HCT116 (cell line): ENCODE data around the gene KCNIP4. TPM values are rescaled to one million over a fixed set of nuclear protein-coding genes. Genes with fewer than 3 reads are reported as not detected.

ENCODE experiments used
- ATAC-seq: fragments of 200-7000 bp; cut with Tn5 transposase; 2 replicates; pipeline ENCODE4 v1.9.1; 2020; ENCODE audit warnings: mild to moderate bottlenecking, moderate library complexity
- BruUV-seq: library from RNA; stranded (reverse); fragments of 400-500 nt; replicated peaks from 2 replicates; lab custom pipeline; 2021; lab: Mats Ljungman, UMichigan
- CTCF ChIA-PET: fragments of 300-600 bp; sonication (Branson Sonifier 250); formaldehyde crosslinking; loops from one replicate; lab custom pipeline; 2021; ENCODE audit warnings: antibody characterized with exemption; lab: Charles Lee
- POLR2A ChIA-PET: fragments of 300-600, 350-600 bp; sonication (Branson Sonifier 250); formaldehyde crosslinking; loops from one replicate; lab custom pipeline; 2021; ENCODE audit warnings: antibody characterized with exemption; lab: Charles Lee
- RAD21 ChIA-PET, 2 experiments: fragments of 300-600 bp; sonication (Branson Sonifier 250); formaldehyde crosslinking; loops; one replicate each; lab custom pipeline; 2023; ENCODE audit warnings: low total read pairs in 2 of 2; ENCODE audit not compliant: uncharacterized antibody in 2 of 2, unreplicated experiment in 2 of 2, low non-redundant PET in 1 of 2; lab: Charles Lee
- DNase-seq: peaks from one replicate; pipeline ENCODE4 v3.0.0-alpha.2; 2010; ENCODE audit warnings: low read depth, low spot score
- H2AFZ ChIP-seq: fragments of 200-600 bp; shearing (Covaris generic), sonication (generic); 2 replicates; pipeline ENCODE4 v1.6.1; 2017; ENCODE audit warnings: low read depth, mixed run types, mixed read lengths, antibody characterized with exemption, low read length; ENCODE audit not compliant: poor library complexity, severe bottlenecking
- H3K27ac ChIP-seq: 2 replicates; pipeline ENCODE4 v1.5.1; 2012; ENCODE audit warnings: low read depth, low read length
- H3K27me3 ChIP-seq: fragments of 200-600 bp; sonication (generic); 2 replicates; pipeline ENCODE4 v1.6.1; 2016; ENCODE audit warnings: mixed run types, low read length, mixed read lengths; ENCODE audit not compliant: insufficient read depth
- H3K36me3 ChIP-seq, 2 experiments: fragments of 200-500 bp in 1 of 2; fragments of 200-600 bp in 1 of 2; sonication (Bioruptor generic) in 1 of 2; sonication (generic) in 1 of 2; 2 replicates each; pipeline versions ENCODE4 v1.5.1 to v1.6.1; 2014 to 2016; ENCODE audit warnings: low read length in 2 of 2, inconsistent platforms in 1 of 2, mixed read lengths in 1 of 2, mixed run types in 1 of 2; ENCODE audit not compliant: insufficient read depth in 2 of 2, control insufficient read depth in 1 of 2
- H3K4me1 ChIP-seq, 2 experiments: fragments of 200-600 bp in 1 of 2; sonication (generic) in 1 of 2; 2 replicates each; pipeline versions ENCODE4 v1.5.1 to v1.6.1; 2012 to 2017; ENCODE audit warnings: low read length in 2 of 2, inconsistent platforms in 1 of 2, mild to moderate bottlenecking in 1 of 2, mixed read lengths in 1 of 2, mixed run types in 1 of 2, moderate library complexity in 1 of 2; ENCODE audit not compliant: insufficient read depth in 2 of 2, control insufficient read depth in 1 of 2
- H3K4me2 ChIP-seq: fragments of 200-600 bp; sonication (generic); 2 replicates; pipeline ENCODE4 v1.6.1; 2017; ENCODE audit warnings: mixed run types, low read length, mixed read lengths
- H3K4me3 ChIP-seq, 2 experiments: fragments of 200-600 bp in 1 of 2; sonication (generic) in 1 of 2; replicated peaks in 1 of 2; 2 replicates each; pipeline ENCODE4 v1.5.1; 2011 to 2016; ENCODE audit warnings: low read length in 2 of 2, control low read depth in 1 of 2, low read depth in 1 of 2, mild to moderate bottlenecking in 1 of 2, mixed read lengths in 1 of 2, mixed run types in 1 of 2
- H3K79me2 ChIP-seq: fragments of 200-600 bp; sonication (generic); 2 replicates; pipeline ENCODE4 v1.6.1; 2017; ENCODE audit warnings: mild to moderate bottlenecking, mixed run types, low read length, moderate library complexity, mixed read lengths; ENCODE audit not compliant: insufficient read depth
- H3K9ac ChIP-seq: fragments of 200-600 bp; sonication (generic); 2 replicates; pipeline ENCODE4 v1.6.1; 2016; ENCODE audit warnings: low read length, mixed read lengths
- H3K9me2 ChIP-seq: fragments of 200-600 bp; sonication (generic), shearing (Covaris generic); 2 replicates; pipeline ENCODE4 v1.6.1; 2017; ENCODE audit warnings: mixed run types, mild to moderate bottlenecking, moderate library complexity; ENCODE audit not compliant: insufficient read depth
- H3K9me3 ChIP-seq, 2 experiments: fragments of 200-500 bp in 1 of 2; fragments of 200-600 bp in 1 of 2; sonication (Bioruptor generic) in 1 of 2; sonication (generic) in 1 of 2; 2 replicates each; pipeline ENCODE4 v1.6.1; 2014 to 2017; ENCODE audit warnings: low read length in 2 of 2, mixed read lengths in 2 of 2, inconsistent platforms in 1 of 2, low read depth in 1 of 2, mild to moderate bottlenecking in 1 of 2, mixed run types in 1 of 2, moderate library complexity in 1 of 2; ENCODE audit not compliant: control insufficient read depth in 1 of 2, insufficient read depth in 1 of 2
- H4K20me1 ChIP-seq: fragments of 200-600 bp; sonication (generic), shearing (Covaris generic); 2 replicates; pipeline ENCODE4 v1.6.1; 2017; ENCODE audit warnings: mixed run types, mild to moderate bottlenecking, moderate library complexity; ENCODE audit not compliant: insufficient read depth
- ATF3 ChIP-seq: IDR thresholded peaks from 2 replicates; pipeline ENCODE4 v1.6.1; 2012
- CBX3 ChIP-seq: IDR thresholded peaks from 2 replicates; pipeline ENCODE4 v1.6.1; 2012; ENCODE audit warnings: low read depth
- CEBPB ChIP-seq: IDR thresholded peaks from 2 replicates; pipeline ENCODE4 v1.6.1; 2012; ENCODE audit warnings: low read depth
- CTCF ChIP-seq, 3 experiments: fragments of 200-600 bp in 1 of 3; sonication (generic) in 1 of 3; IDR thresholded peaks in 2 of 3; conservative IDR thresholded peaks in 1 of 3; 2 replicates each; pipeline ENCODE4 v1.5.1; 2012 to 2017; ENCODE audit warnings: low read depth in 2 of 3, low read length in 2 of 3, antibody characterized with exemption in 1 of 3, borderline replicate concordance in 1 of 3, control low read depth in 1 of 3, mild to moderate bottlenecking in 1 of 3, mixed read lengths in 1 of 3, mixed run types in 1 of 3, moderate library complexity in 1 of 3; ENCODE audit not compliant: insufficient read depth in 1 of 3
- EGR1 ChIP-seq: IDR thresholded peaks from 2 replicates; pipeline ENCODE4 v1.6.1; 2012; ENCODE audit warnings: low read depth
- EZH2 ChIP-seq: fragments of 200-600 bp; sonication (generic); IDR thresholded peaks from 2 replicates; pipeline ENCODE4 v1.6.1; 2017; ENCODE audit warnings: antibody characterized with exemption, mixed run types
- FOSL1 ChIP-seq: IDR thresholded peaks from 2 replicates; pipeline ENCODE4 v1.6.1; 2012; ENCODE audit warnings: low read depth
- MAX ChIP-seq: IDR thresholded peaks from 2 replicates; pipeline ENCODE4 v1.6.1; 2012
- POLR2A ChIP-seq: IDR thresholded peaks from 2 replicates; pipeline ENCODE4 v1.7.0; 2011; ENCODE audit warnings: borderline replicate concordance; ENCODE audit not compliant: insufficient read depth, insufficient read length; ENCODE audit errors: extremely low read depth
- POLR2AphosphoS5 ChIP-seq: IDR thresholded peaks from 2 replicates; pipeline ENCODE4 v1.6.1; 2011; ENCODE audit warnings: mild to moderate bottlenecking, low read depth, low read length, moderate library complexity
- RAD21 ChIP-seq: IDR thresholded peaks from 2 replicates; pipeline ENCODE4 v1.6.1; 2012; ENCODE audit warnings: low read depth, mild to moderate bottlenecking
- REST ChIP-seq: IDR thresholded peaks from 2 replicates; pipeline ENCODE4 v1.6.1; 2012; ENCODE audit warnings: low read depth
- SP1 ChIP-seq: IDR thresholded peaks from 2 replicates; pipeline ENCODE4 v1.6.1; 2012; ENCODE audit warnings: low read depth
- SRF ChIP-seq: IDR thresholded peaks from 2 replicates; pipeline ENCODE4 v1.6.1; 2012; ENCODE audit warnings: low read depth
- TCF7L2 ChIP-seq: IDR thresholded peaks from 2 replicates; pipeline ENCODE4 v1.7.0; 2011; ENCODE audit warnings: borderline replicate concordance, inconsistent platforms; ENCODE audit not compliant: insufficient read depth, insufficient read length; ENCODE audit errors: extremely low read depth
- YY1 ChIP-seq: IDR thresholded peaks from 2 replicates; pipeline ENCODE4 v1.6.1; 2011; ENCODE audit warnings: low read length, low read depth, moderate library complexity, mild to moderate bottlenecking; ENCODE audit not compliant: insufficient replicate concordance; ENCODE audit errors: extremely low read depth
- ZBTB33 ChIP-seq: IDR thresholded peaks from 2 replicates; pipeline ENCODE4 v1.6.1; 2011; ENCODE audit warnings: mild to moderate bottlenecking, low read length, moderate library complexity; ENCODE audit not compliant: insufficient replicate concordance; ENCODE audit errors: extremely low read depth
- intact Hi-C: fragments of 100-400 bp; cut with micrococcal nuclease; formaldehyde crosslinking; loops from 2 replicates; pipeline ENCODE4 v1.10.0; 2022
- total RNA-seq: library from RNA; stranded (reverse); gene quantifications from one replicate; pipeline ENCODE4 v1.2.1, GENCODE V29; 2021; ENCODE audit not compliant: unreplicated experiment

The KCNIP4 gene
- total RNA-seq, 1 experiment from 2014 or later: not detected

GRCh38 chr4:21744046-21744445 lies 204.5 kb downstream of the KCNIP4 start:
- no peaks in the 10 kb centered on the region for H3K4me1 ChIP-seq
- intact Hi-C loops: no loop called here
- CTCF ChIA-PET: no interaction called here

More at GRCh38 chr4:21744046-21744445, 204.5 kb downstream of the KCNIP4 start:
- no peak overlapping the region for H3K27ac ChIP-seq
- H3K27me3 ChIP-seq: no peaks in the 10 kb centered on the region
- H4K20me1 ChIP-seq: no peaks in the 10 kb centered on the region; the same call in 1 of the 2 replicates
- POLR2A ChIA-PET: no interaction called here
- RAD21 ChIA-PET: no interaction called here
- no peaks in the 10 kb centered on the region for H3K9me2 ChIP-seq
- no peak overlapping the region for H3K4me3 ChIP-seq
- TF ChIP-seq ZBTB33: no peak
- no peak for TF ChIP-seq RAD21
- no peak for TF ChIP-seq YY1
- no peak for TF ChIP-seq SRF
- TF ChIP-seq EZH2: no peak
- TF ChIP-seq CEBPB: no peak
- no peak for TF ChIP-seq SP1
- no peak for TF ChIP-seq REST
- TF ChIP-seq TCF7L2: no peak
- TF ChIP-seq MAX: no peak
- TF ChIP-seq CBX3: no peak
- TF ChIP-seq POLR2A: no peak
- TF ChIP-seq FOSL1: no peak
- no peak for TF ChIP-seq POLR2AphosphoS5
- no peak for TF ChIP-seq CTCF (IDR thresholded peaks at IDR 0.05 in 2 of 3, conservative IDR thresholded peaks at IDR 0.05 in 1 of 3; ENCODE audit: borderline replicate concordance in 1 of 3, insufficient read depth in 1 of 3, low read depth in 2 of 3, low read length in 2 of 3)
- no peak for TF ChIP-seq EGR1
- TF ChIP-seq ATF3: no peak
- TF ChIP-seq, all 23 proteins: peak for 0
- Histone ChIP-seq H3K79me2 (no peaks in the 10 kb centered on the region), H3K4me2 (no peak overlapping the region), H3K9ac (no peak overlapping the region), H3K9me3 (no peaks in the 10 kb centered on the region), H2AFZ (no peak overlapping the region), H3K36me3 (no peaks in the 10 kb centered on the region)
- ATAC-seq (no peak), DNase-seq (no peak)
- no TSS peak for BruUV-seq
